ENCODE data around the gene NAA80. TPM values are rescaled to one million over a fixed set of nuclear protein-coding genes. Genes with fewer than 3 reads are reported as not detected.

Gene NAA80
- total and polyA plus RNA-seq, 2 of the 13 experiments (the other 11 are each of a cell fraction or from before 2014, with no cell fraction given) = 3.4 to 8.7 TPM

DNA sequence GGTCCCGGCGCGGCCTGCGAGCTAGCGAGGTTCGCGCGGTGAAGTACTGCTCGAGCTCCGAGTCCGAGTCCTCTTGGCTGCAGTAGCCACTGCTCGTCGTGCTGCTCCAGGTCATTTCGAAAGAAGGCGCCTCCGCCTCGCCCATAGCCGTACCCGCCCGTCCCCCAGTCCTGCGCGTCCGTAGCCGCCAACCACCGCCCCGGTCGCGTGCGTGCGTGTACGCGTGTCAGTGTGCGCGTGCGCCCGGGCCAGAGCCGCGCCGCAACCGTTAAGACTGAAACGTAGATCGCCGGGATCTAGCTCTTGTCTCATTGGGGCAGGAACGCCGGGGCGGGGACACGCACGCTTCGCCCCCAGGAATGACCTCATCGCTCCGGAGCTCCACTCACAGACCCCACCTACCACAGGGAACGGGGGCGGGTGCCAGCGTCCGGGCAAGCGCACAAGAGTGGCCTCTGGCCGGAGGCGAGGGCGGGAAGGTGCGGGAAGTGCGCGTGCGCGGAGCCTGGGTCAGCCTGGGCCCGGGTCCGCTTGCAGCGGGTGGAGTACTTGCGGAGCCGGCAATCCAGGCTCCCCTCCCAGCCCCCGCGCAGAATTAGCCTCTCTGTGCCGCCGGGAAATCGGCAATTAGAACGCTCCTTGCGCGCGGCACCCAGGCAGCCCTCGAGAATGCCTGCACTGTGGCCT is 38.1 kb upstream of the NAA80 start (continued):
- TF ChIP-seq, protein P1, sequence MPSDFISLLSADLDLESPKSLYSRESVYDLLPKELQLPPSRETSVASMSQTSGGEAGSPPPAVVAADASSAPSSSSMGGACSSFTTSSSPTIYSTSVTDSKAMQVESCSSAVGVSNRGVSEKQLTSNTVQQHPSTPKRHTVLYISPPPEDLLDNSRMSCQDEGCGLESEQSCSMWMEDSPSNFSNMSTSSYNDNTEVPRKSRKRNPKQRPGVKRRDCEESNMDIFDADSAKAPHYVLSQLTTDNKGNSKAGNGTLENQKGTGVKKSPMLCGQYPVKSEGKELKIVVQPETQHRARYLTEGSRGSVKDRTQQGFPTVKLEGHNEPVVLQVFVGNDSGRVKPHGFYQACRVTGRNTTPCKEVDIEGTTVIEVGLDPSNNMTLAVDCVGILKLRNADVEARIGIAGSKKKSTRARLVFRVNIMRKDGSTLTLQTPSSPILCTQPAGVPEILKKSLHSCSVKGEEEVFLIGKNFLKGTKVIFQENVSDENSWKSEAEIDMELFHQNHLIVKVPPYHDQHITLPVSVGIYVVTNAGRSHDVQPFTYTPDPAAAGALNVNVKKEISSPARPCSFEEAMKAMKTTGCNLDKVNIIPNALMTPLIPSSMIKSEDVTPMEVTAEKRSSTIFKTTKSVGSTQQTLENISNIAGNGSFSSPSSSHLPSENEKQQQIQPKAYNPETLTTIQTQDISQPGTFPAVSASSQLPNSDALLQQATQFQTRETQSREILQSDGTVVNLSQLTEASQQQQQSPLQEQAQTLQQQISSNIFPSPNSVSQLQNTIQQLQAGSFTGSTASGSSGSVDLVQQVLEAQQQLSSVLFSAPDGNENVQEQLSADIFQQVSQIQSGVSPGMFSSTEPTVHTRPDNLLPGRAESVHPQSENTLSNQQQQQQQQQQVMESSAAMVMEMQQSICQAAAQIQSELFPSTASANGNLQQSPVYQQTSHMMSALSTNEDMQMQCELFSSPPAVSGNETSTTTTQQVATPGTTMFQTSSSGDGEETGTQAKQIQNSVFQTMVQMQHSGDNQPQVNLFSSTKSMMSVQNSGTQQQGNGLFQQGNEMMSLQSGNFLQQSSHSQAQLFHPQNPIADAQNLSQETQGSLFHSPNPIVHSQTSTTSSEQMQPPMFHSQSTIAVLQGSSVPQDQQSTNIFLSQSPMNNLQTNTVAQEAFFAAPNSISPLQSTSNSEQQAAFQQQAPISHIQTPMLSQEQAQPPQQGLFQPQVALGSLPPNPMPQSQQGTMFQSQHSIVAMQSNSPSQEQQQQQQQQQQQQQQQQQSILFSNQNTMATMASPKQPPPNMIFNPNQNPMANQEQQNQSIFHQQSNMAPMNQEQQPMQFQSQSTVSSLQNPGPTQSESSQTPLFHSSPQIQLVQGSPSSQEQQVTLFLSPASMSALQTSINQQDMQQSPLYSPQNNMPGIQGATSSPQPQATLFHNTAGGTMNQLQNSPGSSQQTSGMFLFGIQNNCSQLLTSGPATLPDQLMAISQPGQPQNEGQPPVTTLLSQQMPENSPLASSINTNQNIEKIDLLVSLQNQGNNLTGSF (CRISPR knock-in tag; IDR thresholded peaks at IDR 0.05) = peak; percentile 58; the same call in 1 of the 2 replicates
- no peak; the same call in 1 of the 2 replicates for TF ChIP-seq ZNF367 (CRISPR knock-in tag; IDR thresholded peaks at IDR 0.05; ENCODE audit: borderline replicate concordance)
- TF ChIP-seq ZNF563 (CRISPR knock-in tag; IDR thresholded peaks at IDR 0.05) = peak; percentile 54; the same call in 1 of the 2 replicates
- peak; percentile 11; the same call in 1 of the 2 replicates for TF ChIP-seq ZNF556 (CRISPR knock-in tag; IDR thresholded peaks at IDR 0.05; ENCODE audit: borderline replicate concordance)
- peak; percentile 74 for TF ChIP-seq TEAD3 (CRISPR knock-in tag; optimal IDR thresholded peaks at IDR 0.05; ENCODE audit: borderline replicate concordance)
- TF ChIP-seq BHLHE40 (IDR thresholded peaks at IDR 0.05; ENCODE audit: low read length) = peak; percentile 94
- TF ChIP-seq MTF1 (CRISPR knock-in tag; IDR thresholded peaks at IDR 0.05) = no peak; the same call in 1 of the 2 replicates
- TF ChIP-seq SMC3 (IDR thresholded peaks at IDR 0.05; ENCODE audit: low read length) = no peak
- TF ChIP-seq, protein P2, sequence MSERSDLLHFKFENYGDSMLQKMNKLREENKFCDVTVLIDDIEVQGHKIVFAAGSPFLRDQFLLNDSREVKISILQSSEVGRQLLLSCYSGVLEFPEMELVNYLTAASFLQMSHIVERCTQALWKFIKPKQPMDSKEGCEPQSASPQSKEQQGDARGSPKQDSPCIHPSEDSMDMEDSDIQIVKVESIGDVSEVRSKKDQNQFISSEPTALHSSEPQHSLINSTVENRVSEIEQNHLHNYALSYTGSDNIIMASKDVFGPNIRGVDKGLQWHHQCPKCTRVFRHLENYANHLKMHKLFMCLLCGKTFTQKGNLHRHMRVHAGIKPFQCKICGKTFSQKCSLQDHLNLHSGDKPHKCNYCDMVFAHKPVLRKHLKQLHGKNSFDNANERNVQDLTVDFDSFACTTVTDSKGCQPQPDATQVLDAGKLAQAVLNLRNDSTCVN (CRISPR knock-in tag; IDR thresholded peaks at IDR 0.05; ENCODE audit: borderline replicate concordance) = peak; percentile 53; the same call in 1 of the 2 replicates
- TF ChIP-seq ZBTB1 (CRISPR knock-in tag; IDR thresholded peaks at IDR 0.05; ENCODE audit: borderline replicate concordance) = no peak
- no peak for TF ChIP-seq ZNF251 (CRISPR knock-in tag; IDR thresholded peaks at IDR 0.05)
- TF ChIP-seq ZNF354B (CRISPR knock-in tag; IDR thresholded peaks at IDR 0.05) = peak; percentile 61; the same call in 1 of the 2 replicates
- peak; percentile 73 for TF ChIP-seq ZNF446 (CRISPR knock-in tag; IDR thresholded peaks at IDR 0.05)
- no peak for TF ChIP-seq PAF1 (CRISPR knock-in tag; IDR thresholded peaks at IDR 0.05)
- TF ChIP-seq NFKBIZ (CRISPR knock-in tag; IDR thresholded peaks at IDR 0.05) = no peak
- TF ChIP-seq GPN1 (CRISPR knock-in tag; IDR thresholded peaks at IDR 0.05; ENCODE audit: borderline replicate concordance) = 0 out of 2 replicates have a peak, but pooled peaks have one; percentile 4
- TF ChIP-seq NONO (IDR thresholded peaks at IDR 0.05) = no peak
- peak; percentile 92 for TF ChIP-seq NONO (CRISPR knock-in tag; conservative IDR thresholded peaks at IDR 0.05)
- TF ChIP-seq, protein P3, sequence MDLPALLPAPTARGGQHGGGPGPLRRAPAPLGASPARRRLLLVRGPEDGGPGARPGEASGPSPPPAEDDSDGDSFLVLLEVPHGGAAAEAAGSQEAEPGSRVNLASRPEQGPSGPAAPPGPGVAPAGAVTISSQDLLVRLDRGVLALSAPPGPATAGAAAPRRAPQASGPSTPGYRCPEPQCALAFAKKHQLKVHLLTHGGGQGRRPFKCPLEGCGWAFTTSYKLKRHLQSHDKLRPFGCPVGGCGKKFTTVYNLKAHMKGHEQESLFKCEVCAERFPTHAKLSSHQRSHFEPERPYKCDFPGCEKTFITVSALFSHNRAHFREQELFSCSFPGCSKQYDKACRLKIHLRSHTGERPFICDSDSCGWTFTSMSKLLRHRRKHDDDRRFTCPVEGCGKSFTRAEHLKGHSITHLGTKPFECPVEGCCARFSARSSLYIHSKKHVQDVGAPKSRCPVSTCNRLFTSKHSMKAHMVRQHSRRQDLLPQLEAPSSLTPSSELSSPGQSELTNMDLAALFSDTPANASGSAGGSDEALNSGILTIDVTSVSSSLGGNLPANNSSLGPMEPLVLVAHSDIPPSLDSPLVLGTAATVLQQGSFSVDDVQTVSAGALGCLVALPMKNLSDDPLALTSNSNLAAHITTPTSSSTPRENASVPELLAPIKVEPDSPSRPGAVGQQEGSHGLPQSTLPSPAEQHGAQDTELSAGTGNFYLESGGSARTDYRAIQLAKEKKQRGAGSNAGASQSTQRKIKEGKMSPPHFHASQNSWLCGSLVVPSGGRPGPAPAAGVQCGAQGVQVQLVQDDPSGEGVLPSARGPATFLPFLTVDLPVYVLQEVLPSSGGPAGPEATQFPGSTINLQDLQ (CRISPR knock-in tag; IDR thresholded peaks at IDR 0.05) = peak; percentile 65; the same call in 1 of the 2 replicates
- TF ChIP-seq PRPF4 (IDR thresholded peaks at IDR 0.05; ENCODE audit: low read depth, low read length, poor library complexity, severe bottlenecking) = no peak
